ENCODE measurements around the gene CDCA7. TPM values are rescaled to one million over a fixed set of nuclear protein-coding genes. Genes with fewer than 3 reads are reported as not detected.

CDCA7 gene
- total RNA-seq, 1 donor from 2014 or later: 22.3 TPM

GRCh38 chr2:173346035-173346434, 8.6 kb upstream of the CDCA7 start:
- H3K27ac Mint-ChIP-seq: no peak overlapping the region
- H3K4me3 Mint-ChIP-seq (ENCODE audit: low read depth): no peak overlapping the region
- DNase-seq (ENCODE audit: low spot score, unreplicated experiment): no peak
- peaks cover 4% of the 10 kb centered on the region for H3K9me3 Mint-ChIP-seq (ENCODE audit: low read depth)
- H3K36me3 Mint-ChIP-seq (ENCODE audit: insufficient read depth): peaks cover 1% of the 10 kb centered on the region
- peaks cover 6% of the 10 kb centered on the region for H3K4me1 Mint-ChIP-seq (ENCODE audit: low read depth)
- H3K27me3 Mint-ChIP-seq: no peaks in the 10 kb centered on the region
- TF ChIP-seq, protein P1, sequence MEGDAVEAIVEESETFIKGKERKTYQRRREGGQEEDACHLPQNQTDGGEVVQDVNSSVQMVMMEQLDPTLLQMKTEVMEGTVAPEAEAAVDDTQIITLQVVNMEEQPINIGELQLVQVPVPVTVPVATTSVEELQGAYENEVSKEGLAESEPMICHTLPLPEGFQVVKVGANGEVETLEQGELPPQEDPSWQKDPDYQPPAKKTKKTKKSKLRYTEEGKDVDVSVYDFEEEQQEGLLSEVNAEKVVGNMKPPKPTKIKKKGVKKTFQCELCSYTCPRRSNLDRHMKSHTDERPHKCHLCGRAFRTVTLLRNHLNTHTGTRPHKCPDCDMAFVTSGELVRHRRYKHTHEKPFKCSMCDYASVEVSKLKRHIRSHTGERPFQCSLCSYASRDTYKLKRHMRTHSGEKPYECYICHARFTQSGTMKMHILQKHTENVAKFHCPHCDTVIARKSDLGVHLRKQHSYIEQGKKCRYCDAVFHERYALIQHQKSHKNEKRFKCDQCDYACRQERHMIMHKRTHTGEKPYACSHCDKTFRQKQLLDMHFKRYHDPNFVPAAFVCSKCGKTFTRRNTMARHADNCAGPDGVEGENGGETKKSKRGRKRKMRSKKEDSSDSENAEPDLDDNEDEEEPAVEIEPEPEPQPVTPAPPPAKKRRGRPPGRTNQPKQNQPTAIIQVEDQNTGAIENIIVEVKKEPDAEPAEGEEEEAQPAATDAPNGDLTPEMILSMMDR (IDR thresholded peaks at IDR 0.05; ENCODE audit: unreplicated experiment): no peak

- peaks cover 4% of the 10 kb centered on the region for H3K9me3 Mint-ChIP-seq (ENCODE audit: low read depth)
- H3K36me3 Mint-ChIP-seq (ENCODE audit: insufficient read depth): peaks cover 1% of the 10 kb centered on the region
- TF ChIP-seq, protein P1 (IDR thresholded peaks at IDR 0.05; ENCODE audit: unreplicated experiment): no peak
- peaks cover 5% of the 10 kb centered on the region for H3K27me3 Mint-ChIP-seq
- H3K27ac Mint-ChIP-seq: peak overlapping the region; percentile 86
- DNase-seq (ENCODE audit: low spot score, unreplicated experiment): no peak
- peaks cover 9% of the 10 kb centered on the region for H3K4me1 Mint-ChIP-seq (ENCODE audit: low read depth)
- no peak overlapping the region for H3K4me3 Mint-ChIP-seq (ENCODE audit: low read depth)
These were observed 7.1 kb upstream of the CDCA7 start for GRCh38 chr2:173347305-173348168.

- Mint-ChIP-seq H3K27me3 (peaks cover 17% of the 10 kb centered on the region), H3K27ac (no peak overlapping the region), H3K4me3 (ENCODE audit: low read depth) (no peak overlapping the region), H3K36me3 (ENCODE audit: insufficient read depth) (peaks cover 1% of the 10 kb centered on the region), H3K9me3 (ENCODE audit: low read depth) (peaks cover 4% of the 10 kb centered on the region), H3K4me1 (ENCODE audit: low read depth) (peaks cover 15% of the 10 kb centered on the region)
- no peak for DNase-seq (ENCODE audit: low spot score, unreplicated experiment)
- TF ChIP-seq, protein P1 (IDR thresholded peaks at IDR 0.05; ENCODE audit: unreplicated experiment): no peak
These were observed 5.4 kb upstream of the CDCA7 start for GRCh38 chr2:173349287-173349686.

DNA sequence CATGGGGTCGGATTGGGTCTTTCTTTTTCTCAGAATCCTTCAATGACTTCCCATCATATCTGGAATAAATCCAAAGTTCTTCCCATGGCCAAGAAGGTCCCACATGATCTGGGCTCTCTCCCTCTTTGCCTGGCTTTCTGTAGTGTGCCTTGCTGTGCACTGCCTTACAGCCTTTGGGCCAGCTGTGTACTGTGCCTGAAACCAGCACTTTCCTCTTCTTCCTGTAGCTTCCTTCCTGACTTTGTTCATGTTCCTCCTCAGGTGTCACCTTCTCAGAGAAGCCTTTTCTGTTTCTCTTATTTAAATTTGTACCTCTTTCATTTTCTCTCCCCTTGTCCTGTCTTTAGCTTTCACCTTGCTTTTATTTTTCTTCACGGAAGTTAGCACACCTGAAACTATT, 4.3 kb upstream of the CDCA7 start:
- DNase-seq (ENCODE audit: low spot score, unreplicated experiment): no peak
- H3K4me3 Mint-ChIP-seq (ENCODE audit: low read depth): no peak overlapping the region
- H3K4me1 Mint-ChIP-seq (ENCODE audit: low read depth): peaks cover 17% of the 10 kb centered on the region
- peaks cover 17% of the 10 kb centered on the region for H3K27me3 Mint-ChIP-seq
- TF ChIP-seq, protein P1 (IDR thresholded peaks at IDR 0.05; ENCODE audit: unreplicated experiment): no peak
- H3K36me3 Mint-ChIP-seq (ENCODE audit: insufficient read depth): peaks cover 1% of the 10 kb centered on the region
- peaks cover 4% of the 10 kb centered on the region for H3K9me3 Mint-ChIP-seq (ENCODE audit: low read depth)
- H3K27ac Mint-ChIP-seq: no peak overlapping the region

- peaks cover 25% of the 10 kb centered on the region for H3K4me1 Mint-ChIP-seq (ENCODE audit: low read depth)
- H3K9me3 Mint-ChIP-seq (ENCODE audit: low read depth): no peaks in the 10 kb centered on the region
- no peak overlapping the region for H3K27ac Mint-ChIP-seq
- no peak overlapping the region for H3K4me3 Mint-ChIP-seq (ENCODE audit: low read depth)
- TF ChIP-seq, protein P1 (IDR thresholded peaks at IDR 0.05; ENCODE audit: unreplicated experiment): no peak
- H3K27me3 Mint-ChIP-seq: peaks cover 17% of the 10 kb centered on the region
- no peak for DNase-seq (ENCODE audit: low spot score, unreplicated experiment)
- no peaks in the 10 kb centered on the region for H3K36me3 Mint-ChIP-seq (ENCODE audit: insufficient read depth)
These were observed 2.8 kb upstream of the CDCA7 start for GRCh38 chr2:173351879-173352278.
